Head of caudate nucleus (tissue), 42 donors: ENCODE measurements around the gene ARSB.

ENCODE experiments used
- DNase-seq, 42 donors: peaks; one replicate each; pipeline versions ENCODE4 v3.0.0 to v3.0.0-alpha.2; 2020 to 2021; ENCODE audit warnings: mixed read lengths in 7 of 42
- intact Hi-C: fragments of 100-400 bp; cut with DNase I; formaldehyde crosslinking; loops from one replicate; pipeline ENCODE4 v1.15.0; 2022

Gene ARSB

DNA sequence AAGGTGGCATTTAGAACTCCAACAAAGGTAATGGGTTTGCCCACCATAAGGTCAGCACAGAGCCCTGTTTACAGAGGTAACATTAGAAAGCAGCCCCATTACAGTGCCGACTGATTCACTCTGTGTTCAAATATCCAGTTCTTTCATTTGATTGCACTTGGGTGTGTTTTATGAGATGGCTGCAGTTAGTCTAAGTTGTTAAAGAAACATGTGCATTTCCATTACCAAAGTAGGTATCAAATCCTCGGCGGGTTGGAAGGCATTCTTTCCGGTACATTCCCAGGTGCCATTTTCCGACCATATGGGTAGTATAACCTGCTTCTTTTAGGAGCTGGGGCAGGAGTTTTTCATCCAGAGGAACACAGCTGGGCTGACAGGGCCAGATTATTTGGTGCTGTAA lies 16.3 kb downstream of the ARSB start:
- DNase-seq: no peak
- intact Hi-C loops: no loop called here

DNA sequence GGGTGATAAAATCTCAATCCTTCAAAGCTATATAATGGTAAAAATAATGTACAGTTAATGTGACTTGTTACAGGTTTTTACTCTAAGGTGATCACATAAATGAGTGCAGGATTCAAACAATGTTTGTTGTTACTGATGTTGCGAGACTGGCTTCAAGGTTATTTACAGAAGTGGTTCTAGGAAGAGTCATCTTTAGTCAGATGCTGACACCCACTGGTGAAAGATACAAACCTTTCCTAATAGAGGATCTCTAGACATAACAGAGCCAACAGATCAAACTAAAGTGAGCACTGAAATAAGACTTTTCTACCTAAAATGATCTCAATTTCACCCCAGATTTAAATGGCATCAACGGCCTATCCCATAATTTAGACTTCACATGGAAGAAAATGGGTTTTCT lies 20.2 kb downstream of the ARSB start:
- intact Hi-C loops: no loop called here

DNA sequence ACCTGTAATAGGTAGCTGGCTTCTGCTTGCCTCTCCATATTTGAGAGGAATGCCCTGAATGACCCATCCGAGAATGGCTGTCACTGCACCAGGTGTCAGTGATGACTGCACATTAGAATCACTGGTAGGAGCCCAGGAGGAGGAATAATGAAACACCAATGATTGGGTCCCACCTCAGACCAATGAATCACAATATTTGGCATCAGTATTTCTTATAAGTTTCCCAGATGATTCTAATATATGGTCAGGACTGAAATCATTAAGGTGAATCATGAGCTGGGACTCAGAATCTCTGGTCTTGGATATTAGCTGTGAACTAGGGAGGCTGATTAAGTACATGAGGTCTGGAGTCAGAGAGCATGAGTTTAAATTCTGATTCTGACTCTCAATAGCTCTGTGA lies 23.4 kb downstream of the ARSB start:
- no peak for DNase-seq
- intact Hi-C loops: no loop called here

More for the DNA sequence above, 20.2 kb downstream of the ARSB start:
- peak in 10 of 42 donors; percentile 29 to 75 (median 50) for DNase-seq

DNA sequence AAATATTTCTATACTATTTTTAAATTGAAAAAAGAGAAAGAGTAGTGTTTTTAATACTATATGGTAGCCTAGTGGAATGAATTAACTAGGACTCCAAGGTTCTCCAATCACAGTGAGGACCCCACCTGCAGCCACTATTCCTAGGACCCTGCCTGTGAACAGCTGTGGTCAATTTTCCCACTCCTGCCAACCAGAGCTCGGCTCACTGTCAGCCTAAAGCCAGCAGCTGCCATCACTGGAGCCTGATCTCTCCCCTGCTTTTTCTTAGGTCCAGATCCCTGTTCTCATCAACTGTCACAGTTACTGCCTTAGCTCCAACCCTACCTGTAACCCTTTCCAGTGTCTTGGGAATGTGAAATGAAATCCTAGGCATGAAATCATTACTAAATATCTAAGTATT lies 25.3 kb downstream of the ARSB start:
- intact Hi-C loops: no loop called here
- DNase-seq: no peak

DNA sequence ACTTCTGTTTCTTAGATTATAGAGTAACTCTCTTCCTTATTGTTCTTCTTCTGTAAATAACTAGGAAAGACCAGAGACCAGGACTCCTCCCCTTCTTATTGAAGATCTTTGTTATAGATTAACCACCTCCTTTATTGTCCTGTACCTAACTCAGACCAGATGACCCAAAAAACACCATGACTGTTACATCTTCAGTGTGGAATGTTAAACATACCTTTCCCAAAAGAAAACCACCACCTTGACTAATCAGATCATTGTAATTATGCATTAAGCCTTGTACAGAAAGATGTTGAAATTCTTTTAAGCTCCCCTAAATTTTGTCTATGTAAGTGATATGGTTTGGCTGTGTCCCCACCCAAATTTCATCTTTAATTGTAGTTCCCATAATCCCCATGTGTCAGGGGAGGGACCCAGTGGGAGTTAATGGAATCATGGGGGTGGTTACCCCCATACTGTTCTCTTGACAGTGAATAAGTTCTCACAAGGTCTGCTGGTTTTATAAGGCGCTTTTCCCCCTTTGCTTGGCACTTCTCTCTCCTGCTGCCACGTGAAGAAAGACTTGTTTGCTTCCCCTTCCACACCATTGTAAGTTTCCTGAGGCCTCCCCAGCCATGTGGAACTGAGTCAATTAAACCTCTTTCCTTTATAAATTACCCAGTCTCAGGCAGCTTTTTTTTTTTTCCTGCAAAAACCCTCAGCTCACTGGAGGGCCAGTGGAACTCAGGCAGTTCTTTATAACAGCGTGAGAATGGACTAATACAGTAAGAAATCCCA lies 26.3 kb downstream of the ARSB start:
- DNase-seq: no peak
- intact Hi-C loops: no loop called here

DNA sequence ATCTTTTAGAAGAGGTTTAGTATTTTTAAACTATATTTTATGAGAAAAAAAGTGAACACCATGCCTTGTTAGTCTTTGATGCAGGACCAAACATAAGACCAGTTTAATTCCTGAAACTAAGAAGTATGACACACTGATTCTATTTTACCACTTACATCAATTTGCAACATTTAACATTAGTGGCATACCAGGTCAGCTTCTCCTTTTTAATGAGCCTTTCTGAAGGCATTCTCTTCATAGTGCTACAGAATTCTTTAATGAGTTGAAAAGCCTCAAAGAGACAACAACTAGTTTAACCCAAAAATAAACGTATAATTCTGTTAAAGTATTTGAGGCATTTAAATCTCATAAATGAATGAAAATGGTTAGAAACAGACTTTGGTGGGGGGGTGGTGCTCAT lies 28.2 kb downstream of the ARSB start:
- intact Hi-C loops: no loop called here
- DNase-seq: no peak

DNA sequence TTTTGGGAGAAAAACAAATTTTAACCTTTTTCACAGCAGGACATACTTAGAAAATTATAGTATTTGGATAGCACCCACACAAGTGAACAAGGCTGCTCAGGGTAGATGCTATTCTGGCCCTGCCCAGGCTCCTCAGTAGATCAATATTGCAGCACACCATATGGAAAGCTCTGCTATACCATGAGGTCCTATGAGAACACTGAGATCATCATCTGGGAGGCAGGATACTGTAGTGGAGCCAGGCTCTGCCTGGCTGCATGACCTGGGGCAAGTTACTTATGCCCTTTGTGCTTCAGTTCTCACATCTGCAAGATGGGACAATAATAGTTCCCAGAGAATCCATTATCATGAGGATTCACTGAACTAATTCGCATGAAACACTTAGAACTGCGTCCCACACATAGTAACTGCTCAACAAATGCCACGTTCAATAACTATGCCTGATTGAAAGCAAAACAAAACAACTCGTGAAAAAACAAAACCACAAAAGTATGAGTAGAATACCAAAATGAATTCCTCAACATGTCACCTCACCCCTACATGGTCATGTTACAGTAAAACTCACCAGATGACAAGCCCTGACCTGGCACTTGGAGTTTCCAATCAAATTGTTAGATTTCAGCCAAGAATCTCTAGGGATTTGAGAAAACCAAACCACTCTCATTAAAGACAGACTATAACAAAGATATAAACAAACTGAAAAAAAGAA lies 31.9 kb downstream of the ARSB start:
- DNase-seq: no peak

DNA sequence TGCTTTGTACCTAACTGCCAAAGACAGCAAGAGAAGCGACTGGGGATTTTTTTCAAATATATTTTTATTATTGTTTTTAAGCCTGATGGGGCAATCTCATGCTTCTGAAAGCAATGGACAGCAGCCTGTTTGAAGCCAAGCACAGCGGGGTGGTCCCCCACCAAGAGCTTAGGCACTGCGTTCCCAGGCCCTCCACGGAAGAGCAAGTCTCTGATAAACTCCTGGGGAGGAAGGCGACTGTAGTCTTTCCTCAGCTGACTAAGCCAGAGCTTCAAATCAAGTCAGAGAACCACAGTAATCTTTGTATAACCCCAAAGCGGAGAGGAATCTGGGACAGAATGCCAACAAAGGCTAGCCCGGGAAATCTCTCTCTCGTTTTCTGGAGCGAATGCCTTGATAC lies 54.4 kb downstream of the ARSB start:
- DNase-seq: no peak
- intact Hi-C loops: no loop called here

More for the DNA sequence above, 31.9 kb downstream of the ARSB start:
- intact Hi-C loops: no loop called here

DNA sequence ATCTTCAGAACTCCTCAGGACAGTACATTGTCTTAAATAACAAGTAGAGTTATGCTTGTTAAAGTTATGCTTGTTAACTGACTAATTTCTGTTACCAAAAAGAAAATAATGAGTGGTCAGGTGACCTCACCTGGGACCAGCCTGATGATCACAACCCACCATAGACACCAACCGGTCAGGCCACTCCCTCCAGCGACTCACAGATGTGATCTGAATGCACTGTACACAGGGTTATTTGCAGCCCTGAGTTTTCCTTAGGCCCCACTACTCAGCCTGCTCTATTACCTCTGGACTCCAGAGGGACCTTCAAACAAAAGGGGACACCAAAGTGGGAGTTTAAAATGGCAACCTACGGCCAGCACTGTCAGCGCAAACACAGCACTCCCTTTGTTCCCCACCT lies 55.3 kb downstream of the ARSB start:
- no peak for DNase-seq
- intact Hi-C loops: no loop called here

DNA sequence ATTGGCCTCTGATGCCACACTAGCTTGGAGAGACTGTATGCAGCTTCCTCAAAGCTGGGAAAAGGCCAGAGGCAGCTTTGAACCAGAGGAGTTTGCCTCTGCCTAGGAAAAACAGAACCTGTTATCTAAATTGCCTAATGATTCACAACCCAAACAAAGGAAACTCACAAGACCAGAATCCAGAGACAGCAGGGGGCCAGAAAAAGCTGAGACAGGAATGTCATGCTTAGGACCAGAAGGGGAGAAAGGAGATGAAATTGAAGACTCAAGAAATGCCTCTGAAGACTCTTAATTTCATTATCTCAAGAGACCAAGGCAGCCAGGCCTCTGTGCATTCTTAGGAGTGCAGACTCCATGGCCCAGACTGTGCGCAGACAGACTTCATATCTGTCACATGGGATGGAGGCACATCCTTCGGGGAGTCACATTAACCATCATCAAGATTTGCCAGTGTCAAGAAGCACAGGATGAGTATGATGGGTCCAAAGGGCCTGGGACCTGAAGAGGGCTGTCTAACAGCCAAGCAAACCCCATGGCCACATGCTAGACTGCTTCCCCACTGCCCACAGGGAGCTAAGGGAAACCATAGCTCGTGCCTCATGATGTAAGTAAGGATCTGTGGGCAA lies 57.3 kb downstream of the ARSB start:
- intact Hi-C loops: no loop called here
- DNase-seq: no peak

DNA sequence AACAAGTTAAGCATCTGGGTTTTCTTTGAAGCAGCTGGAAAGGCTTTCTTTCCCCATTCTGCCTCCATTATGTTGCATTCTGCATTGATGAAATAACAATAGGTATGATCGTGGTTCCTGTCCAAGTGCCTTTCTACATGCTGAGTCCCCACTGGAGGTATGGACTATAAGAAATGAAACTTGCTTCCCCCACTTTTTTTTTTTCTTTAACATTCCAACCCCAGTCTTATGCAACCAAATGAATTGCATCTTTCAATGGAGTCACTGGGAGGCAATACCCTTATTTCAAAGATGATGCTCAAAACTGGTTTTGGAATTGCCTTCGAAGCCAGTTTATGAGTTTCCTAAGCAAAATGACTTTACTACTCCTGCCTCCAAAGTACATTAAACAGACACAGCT lies 58.9 kb downstream of the ARSB start:
- no peak for DNase-seq
- intact Hi-C loops: no loop called here

DNA sequence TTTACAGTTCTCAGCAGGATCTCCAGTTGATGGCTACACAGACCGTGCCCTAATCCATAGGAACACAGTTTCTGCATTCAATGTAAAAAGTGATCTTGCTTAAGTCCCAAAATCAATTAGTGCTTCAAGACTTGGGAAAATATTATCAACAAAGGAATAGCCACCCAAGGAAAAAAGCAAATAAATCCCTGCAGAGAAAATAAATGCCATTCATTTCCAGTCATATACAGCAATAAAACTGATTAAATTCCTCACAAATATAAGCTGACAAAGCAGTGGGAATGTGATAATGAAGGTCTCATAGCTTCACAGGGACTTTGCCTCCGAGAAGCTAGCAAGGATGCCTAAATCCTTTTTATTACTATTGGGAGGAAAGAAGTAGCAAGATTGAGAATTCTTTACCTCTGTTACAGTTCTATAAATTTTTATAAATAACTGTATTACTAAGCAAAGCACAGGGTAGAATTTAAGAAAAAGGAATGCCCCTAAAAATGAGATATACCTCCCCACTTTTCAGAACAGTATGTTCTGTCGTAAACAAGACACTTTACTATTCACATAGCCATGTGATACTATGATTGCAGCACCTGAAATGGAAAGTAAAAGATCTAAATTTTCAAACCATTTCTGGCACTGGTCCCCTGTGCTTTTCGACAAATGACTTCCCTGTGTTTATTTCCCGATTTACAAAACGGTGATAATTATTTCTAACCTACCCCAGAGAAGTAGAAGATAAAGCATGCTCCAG lies 59.8 kb downstream of the ARSB start:
- intact Hi-C loops: no loop called here
- DNase-seq: no peak

DNA sequence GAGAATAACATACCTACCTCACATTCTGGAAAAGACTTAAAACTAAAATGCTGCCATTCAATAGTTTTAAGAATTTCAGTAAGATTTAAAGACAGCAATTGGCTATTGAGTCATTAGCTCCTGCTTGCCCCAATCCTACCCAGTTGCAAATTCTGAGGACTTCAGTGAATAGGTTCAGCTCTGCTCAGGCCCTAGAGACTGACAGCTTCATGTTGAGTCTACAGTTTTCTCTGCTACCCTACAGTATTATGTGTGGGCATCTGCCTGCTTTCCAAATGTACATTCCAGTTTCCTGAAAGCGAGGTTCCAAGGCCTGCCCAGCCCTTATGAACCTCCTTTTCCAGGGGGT lies 61.5 kb downstream of the ARSB start:
- intact Hi-C loops: no loop called here
- DNase-seq: no peak

DNA sequence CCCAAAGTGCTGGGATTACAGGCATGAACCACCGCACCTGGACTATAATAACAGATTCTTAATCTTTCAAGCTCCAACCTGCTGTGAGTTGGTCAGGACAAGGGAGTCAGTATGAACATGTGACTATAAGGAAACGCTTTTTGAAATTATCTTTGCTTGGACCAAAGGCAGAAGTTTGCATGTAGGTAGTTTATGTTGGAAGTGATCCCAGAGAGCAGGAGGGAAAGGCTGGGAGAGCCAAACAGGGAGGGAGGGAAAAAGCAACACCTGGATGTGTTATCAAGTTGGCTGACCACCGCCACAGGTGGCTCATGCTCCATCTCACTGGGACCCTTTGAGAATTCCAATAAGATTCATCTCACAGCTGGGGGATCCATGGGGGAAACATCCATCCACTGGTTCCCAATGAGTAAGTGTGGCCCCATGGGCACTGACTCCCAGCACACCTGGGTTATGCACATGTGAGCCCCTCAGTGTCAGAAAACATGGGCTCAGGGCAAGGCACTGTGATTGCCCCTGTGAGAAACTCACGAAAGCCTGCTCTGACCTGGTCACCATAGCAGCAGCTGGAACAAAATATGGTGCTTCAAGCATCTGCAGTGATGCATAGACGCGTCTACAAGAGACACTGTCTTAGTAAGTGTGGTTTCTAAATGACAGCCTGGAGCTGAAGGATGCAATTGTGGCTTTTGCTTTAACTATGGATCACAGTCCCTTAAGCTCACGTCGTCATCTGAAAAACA lies 62.1 kb downstream of the ARSB start:
- no peak for DNase-seq
- intact Hi-C loops: no loop called here

DNA sequence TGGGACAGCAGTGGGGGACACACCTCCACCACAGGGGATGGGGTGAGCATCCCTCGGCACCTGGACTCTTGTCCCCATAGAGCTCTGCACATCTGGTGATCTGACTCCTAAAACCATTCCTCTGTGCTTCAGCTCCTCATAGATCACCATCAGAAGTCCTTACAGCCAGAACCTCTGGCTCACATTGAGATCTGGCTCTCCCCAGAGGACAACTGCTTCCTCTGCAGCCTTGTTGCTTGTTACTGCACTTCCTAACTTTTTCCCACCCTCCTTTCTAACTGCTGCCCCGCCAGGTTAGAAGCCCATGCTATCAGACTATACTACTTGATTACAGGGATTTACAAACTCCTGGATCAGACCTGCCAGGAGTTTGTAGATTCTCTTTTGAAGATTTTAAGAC lies 64.5 kb downstream of the ARSB start:
- intact Hi-C loops: no loop called here
- peak in 7 of 42 donors; percentile 14 to 41 (median 30) for DNase-seq

DNA sequence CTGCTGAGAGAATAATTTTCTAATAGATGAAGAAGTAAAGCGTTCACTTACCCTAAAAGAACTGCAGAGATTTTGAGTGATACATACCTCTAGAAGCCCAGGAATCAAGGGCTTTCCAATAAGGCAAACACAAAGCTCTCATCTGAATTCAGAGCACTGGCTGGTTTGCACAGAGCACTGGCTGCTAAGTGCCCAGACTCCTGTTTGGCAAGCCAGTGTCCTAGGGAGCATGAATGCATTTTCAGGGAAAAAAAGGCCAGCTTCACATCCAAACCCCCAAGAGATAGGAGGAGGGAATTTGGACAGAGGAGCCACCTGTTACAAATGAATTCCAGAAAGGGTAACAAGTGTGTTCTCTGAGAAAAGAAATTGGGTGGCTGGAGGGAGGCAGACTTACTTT lies 65.3 kb downstream of the ARSB start:
- DNase-seq: peak in 5 of 42 donors; percentile 22 to 49 (median 28)
- intact Hi-C loops: no loop called here

DNA sequence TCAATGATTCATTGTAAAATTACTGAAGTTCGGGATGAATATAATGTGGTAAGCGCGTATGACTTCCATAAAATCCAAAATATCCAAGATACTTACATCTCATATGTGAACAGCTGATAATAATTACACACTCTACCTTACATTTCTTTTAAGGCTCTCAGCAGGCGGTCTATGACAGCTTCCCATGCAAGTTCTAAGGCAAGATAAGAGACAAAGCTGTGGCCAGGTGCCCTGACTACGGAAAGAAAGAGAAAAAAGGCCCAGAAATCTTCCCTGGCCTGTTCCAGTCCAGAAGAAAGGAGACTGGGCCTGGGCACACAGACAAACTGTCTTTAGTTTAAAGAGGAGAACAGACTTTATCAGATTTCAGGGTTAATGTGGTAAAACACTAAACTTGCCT lies 69.1 kb downstream of the ARSB start:
- intact Hi-C loops: no loop called here
- no peak for DNase-seq

DNA sequence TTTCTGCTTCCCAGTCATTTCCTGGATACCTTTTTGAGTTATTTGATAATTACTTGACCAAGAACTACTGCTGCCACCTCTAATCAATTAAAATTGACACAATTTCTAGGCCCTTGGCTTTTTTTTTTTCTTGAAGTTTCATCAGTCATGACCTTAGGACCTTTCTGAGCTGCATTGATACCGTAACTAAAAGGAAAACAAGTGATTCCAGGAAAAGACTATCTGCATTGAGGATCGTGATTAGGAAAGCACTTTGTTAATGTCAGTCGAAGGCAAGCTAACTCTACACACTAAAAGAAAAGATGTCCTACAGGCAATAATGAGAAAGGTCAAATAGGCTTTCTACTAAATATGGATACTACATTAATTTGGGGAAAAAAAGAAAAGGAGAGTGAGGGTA lies 69.9 kb downstream of the ARSB start:
- DNase-seq: no peak
- intact Hi-C loops: no loop called here

DNA sequence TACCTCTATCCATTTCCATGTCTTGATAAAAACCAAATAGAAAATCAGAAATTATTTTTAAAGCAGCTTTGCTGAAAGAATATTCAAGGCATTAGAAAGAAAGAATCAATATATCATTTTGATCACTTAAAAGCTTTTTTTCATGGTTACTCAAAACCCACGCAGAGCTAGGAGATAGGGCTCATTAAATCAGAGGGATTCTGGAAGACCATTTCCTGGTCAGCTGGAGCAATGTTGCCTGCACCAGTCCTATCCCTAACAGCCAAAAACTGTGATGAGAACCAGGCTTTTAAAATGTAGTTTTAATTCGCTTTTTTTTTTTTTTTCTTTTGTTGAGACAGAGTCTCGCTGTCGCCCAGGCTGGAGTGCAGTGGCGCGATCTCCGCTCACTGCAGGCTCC lies 72.3 kb downstream of the ARSB start:
- intact Hi-C loops: no loop called here
- no peak for DNase-seq
